GM19035 (cell line): ENCODE data around the gene FUT8.
A peak's percentile ranks its signal among the peaks of the same experiment; 100 is the strongest.
"Not testable (repeated sequence)": the region's sequence is repeated elsewhere in the genome, so short reads cannot be mapped to it uniquely, and the experiment has no call there.

Experiments
- ATAC-seq: cut with Tn5 transposase; IDR thresholded peaks from one replicate; pipeline ENCODE4 v1.9.1; 2021; ENCODE audit not compliant: unreplicated experiment

Gene FUT8

GRCh38 chr14:65692566-65692965 lies 280.0 kb downstream of the FUT8 start:
- not testable (repeated sequence) for ATAC-seq

- ATAC-seq, result no peak
These were observed 284.3 kb downstream of the FUT8 start for GRCh38 chr14:65696801-65697200.

- ATAC-seq, result no peak
These were observed 291.0 kb downstream of the FUT8 start for GRCh38 chr14:65703521-65703920.

GRCh38 chr14:65703996-65704395 lies 291.5 kb downstream of the FUT8 start:
- ATAC-seq, result no peak

GRCh38 chr14:65704437-65704836 lies 291.9 kb downstream of the FUT8 start:
- ATAC-seq, result no peak

GRCh38 chr14:65704850-65705249 lies 292.3 kb downstream of the FUT8 start:
- no peak for ATAC-seq

- ATAC-seq, result no peak
These were observed 297.0 kb downstream of the FUT8 start for GRCh38 chr14:65709576-65709975.

GRCh38 chr14:65716813-65717212 lies 304.3 kb downstream of the FUT8 start:
- not testable (repeated sequence) for ATAC-seq

- not testable (repeated sequence) for ATAC-seq
These were observed 304.9 kb downstream of the FUT8 start for GRCh38 chr14:65717384-65717915.

GRCh38 chr14:65718629-65719028 lies 306.1 kb downstream of the FUT8 start:
- no peak for ATAC-seq

- ATAC-seq, result no peak
These were observed 307.6 kb downstream of the FUT8 start for GRCh38 chr14:65720171-65720570.

GRCh38 chr14:65720743-65721142 lies 308.2 kb downstream of the FUT8 start:
- no peak for ATAC-seq

GRCh38 chr14:65723348-65723747 lies 310.8 kb downstream of the FUT8 start:
- ATAC-seq, result no peak

GRCh38 chr14:65728604-65729003 lies 316.1 kb downstream of the FUT8 start:
- no peak for ATAC-seq

- no peak for ATAC-seq
These were observed 317.0 kb downstream of the FUT8 start for GRCh38 chr14:65729566-65729965.

- peak; percentile 90 for ATAC-seq
These were observed 319.5 kb downstream of the FUT8 start for GRCh38 chr14:65731933-65732506.

GRCh38 chr14:65738339-65738738 lies 325.8 kb downstream of the FUT8 start:
- no peak for ATAC-seq

- no peak for ATAC-seq
These were observed 333.1 kb downstream of the FUT8 start for GRCh38 chr14:65745396-65746190.

GRCh38 chr14:65748796-65749195 lies 336.3 kb downstream of the FUT8 start:
- ATAC-seq, result no peak

- no peak for ATAC-seq
These were observed 336.8 kb downstream of the FUT8 start for GRCh38 chr14:65749287-65749686.

- no peak for ATAC-seq
These were observed 338.4 kb downstream of the FUT8 start for GRCh38 chr14:65750906-65751305.

GRCh38 chr14:65751510-65751909 lies 339.0 kb downstream of the FUT8 start:
- no peak for ATAC-seq
